ENCODE data around the gene RAPGEFL1. TPM values are rescaled to one million over a fixed set of nuclear protein-coding genes. Genes with fewer than 3 reads are reported as not detected.
A peak's percentile ranks its signal among the peaks of the same experiment; 100 is the strongest.

RAPGEFL1 gene
- total and polyA plus RNA-seq, 2 experiments from 2014 or later = 10.6 to 12.2 TPM

- Histone ChIP-seq H3K9me3 (ENCODE audit: low read depth) (no peaks in the 10 kb centered on the region), H3K4me1 (ENCODE audit: low read depth) (no peaks in the 10 kb centered on the region), H3K27ac (no peak overlapping the region), H3K4me3 (no peak overlapping the region), H3K27me3 (no peaks in the 10 kb centered on the region), H3K36me3 (peaks cover 34% of the 10 kb centered on the region)
- DNase-seq (ENCODE audit: low read depth in 1 of 2, low spot score in 1 of 2) = no peak
- TF ChIP-seq, protein P1, sequence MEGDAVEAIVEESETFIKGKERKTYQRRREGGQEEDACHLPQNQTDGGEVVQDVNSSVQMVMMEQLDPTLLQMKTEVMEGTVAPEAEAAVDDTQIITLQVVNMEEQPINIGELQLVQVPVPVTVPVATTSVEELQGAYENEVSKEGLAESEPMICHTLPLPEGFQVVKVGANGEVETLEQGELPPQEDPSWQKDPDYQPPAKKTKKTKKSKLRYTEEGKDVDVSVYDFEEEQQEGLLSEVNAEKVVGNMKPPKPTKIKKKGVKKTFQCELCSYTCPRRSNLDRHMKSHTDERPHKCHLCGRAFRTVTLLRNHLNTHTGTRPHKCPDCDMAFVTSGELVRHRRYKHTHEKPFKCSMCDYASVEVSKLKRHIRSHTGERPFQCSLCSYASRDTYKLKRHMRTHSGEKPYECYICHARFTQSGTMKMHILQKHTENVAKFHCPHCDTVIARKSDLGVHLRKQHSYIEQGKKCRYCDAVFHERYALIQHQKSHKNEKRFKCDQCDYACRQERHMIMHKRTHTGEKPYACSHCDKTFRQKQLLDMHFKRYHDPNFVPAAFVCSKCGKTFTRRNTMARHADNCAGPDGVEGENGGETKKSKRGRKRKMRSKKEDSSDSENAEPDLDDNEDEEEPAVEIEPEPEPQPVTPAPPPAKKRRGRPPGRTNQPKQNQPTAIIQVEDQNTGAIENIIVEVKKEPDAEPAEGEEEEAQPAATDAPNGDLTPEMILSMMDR (IDR thresholded peaks at IDR 0.05; ENCODE audit: low read depth, low read length) = no peak
These were observed 23.6 kb upstream of the RAPGEFL1 start for GRCh38 chr17:40153603-40154236.

DNA sequence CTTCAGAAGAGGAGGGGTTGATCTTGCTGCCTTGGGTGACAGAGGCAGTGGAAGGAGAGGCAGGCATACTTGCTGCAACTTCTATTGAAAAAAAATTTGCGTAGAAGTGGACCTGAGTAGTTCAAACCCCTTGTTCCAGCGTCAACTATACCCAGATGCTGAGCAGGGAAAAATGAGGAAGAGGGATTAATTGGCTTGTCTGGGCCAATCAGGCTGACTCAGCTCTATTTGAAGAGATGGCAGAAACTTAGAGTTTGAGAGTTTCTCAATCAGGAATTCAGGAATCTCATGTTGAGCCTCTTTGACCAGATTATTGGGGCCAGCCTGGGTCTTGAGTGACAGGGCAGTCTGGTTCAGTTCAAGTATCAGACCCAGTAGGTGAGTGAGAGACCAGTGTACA is 19.3 kb upstream of the RAPGEFL1 start:
- TF ChIP-seq, protein P1 (IDR thresholded peaks at IDR 0.05; ENCODE audit: low read depth, low read length) = no peak
- H3K27ac ChIP-seq = no peak overlapping the region
- H3K27me3 ChIP-seq = no peaks in the 10 kb centered on the region
- no peaks in the 10 kb centered on the region for H3K9me3 ChIP-seq (ENCODE audit: low read depth)
- H3K4me3 ChIP-seq = no peak overlapping the region
- peaks cover 28% of the 10 kb centered on the region for H3K36me3 ChIP-seq
- no peaks in the 10 kb centered on the region for H3K4me1 ChIP-seq (ENCODE audit: low read depth)
- peak in 1 of 2 donors; percentile 12 for DNase-seq (ENCODE audit: low read depth in 1 of 2, low spot score in 1 of 2)

DNA sequence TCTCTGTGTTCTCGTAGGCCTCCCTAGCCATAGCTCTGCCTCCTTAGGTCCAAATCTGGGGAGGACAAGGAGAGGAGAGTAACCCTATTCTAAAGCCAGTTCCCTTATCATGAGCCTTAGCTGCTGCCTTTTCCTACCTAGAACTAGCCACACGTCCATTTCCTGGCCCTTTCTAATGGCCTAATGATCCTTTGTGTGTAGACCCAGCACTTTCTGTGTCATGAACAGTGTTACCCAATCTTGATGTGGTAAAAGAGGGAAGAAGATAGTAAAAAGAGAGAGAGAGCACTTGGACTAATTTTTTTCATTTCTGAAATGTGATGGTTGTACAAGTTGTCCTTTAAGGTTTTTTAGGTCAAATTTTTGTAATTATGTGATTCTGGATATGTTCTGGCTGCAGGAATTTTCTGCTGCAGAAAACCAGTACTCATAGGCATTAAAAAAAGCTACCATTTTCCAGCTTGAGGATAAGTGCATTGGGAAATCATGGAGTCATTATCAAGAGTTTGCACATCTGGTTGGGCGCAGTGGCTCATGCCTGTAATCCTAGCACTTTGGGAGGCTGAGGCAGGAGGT is 18.7 kb upstream of the RAPGEFL1 start:
- Histone ChIP-seq H3K27ac (no peak overlapping the region), H3K4me1 (ENCODE audit: low read depth) (no peaks in the 10 kb centered on the region), H3K36me3 (peaks cover 28% of the 10 kb centered on the region)

DNA sequence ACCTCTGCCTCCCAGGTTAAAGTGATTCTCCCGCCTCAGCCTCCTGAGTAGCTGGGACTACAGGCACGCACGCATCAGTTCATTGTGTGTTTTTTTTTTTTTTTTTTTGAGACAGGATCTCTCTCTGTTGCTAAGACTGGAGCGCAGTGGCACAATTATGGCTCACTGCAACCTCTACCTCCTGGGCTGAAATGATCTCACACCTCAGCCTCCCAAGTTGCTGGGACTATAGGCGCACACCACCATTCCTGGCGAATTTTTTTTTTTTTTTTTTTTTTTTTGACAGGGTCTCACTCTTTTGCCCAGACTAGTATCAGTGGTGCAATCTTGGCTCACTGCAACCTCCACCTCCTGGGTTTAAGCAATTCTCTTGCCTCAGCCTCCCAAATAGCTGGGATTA is 17.8 kb upstream of the RAPGEFL1 start:
- no peak overlapping the region for H3K4me3 ChIP-seq
- no peaks in the 10 kb centered on the region for H3K27me3 ChIP-seq
- H3K36me3 ChIP-seq = peaks cover 34% of the 10 kb centered on the region
- H3K9me3 ChIP-seq (ENCODE audit: low read depth) = no peaks in the 10 kb centered on the region
- TF ChIP-seq, protein P1 (IDR thresholded peaks at IDR 0.05; ENCODE audit: low read depth, low read length) = no peak
- DNase-seq (ENCODE audit: low read depth in 1 of 2, low spot score in 1 of 2) = no peak
- H3K4me1 ChIP-seq (ENCODE audit: low read depth) = no peaks in the 10 kb centered on the region
- H3K27ac ChIP-seq = no peak overlapping the region

More for the DNA sequence above, 18.7 kb upstream of the RAPGEFL1 start:
- no peak overlapping the region for H3K4me3 ChIP-seq
- peak in 1 of 2 donors; percentile 33 for DNase-seq (ENCODE audit: low read depth in 1 of 2, low spot score in 1 of 2)
- H3K27me3 ChIP-seq = no peaks in the 10 kb centered on the region
- TF ChIP-seq, protein P1 (IDR thresholded peaks at IDR 0.05; ENCODE audit: low read depth, low read length) = no peak
- no peaks in the 10 kb centered on the region for H3K9me3 ChIP-seq (ENCODE audit: low read depth)

- TF ChIP-seq, protein P1 (IDR thresholded peaks at IDR 0.05; ENCODE audit: low read depth, low read length) = no peak
- Histone ChIP-seq H3K9me3 (ENCODE audit: low read depth) (no peaks in the 10 kb centered on the region), H3K36me3 (peaks cover 62% of the 10 kb centered on the region), H3K27ac (peak overlapping the region; percentile 84), H3K4me1 (ENCODE audit: low read depth) (no peaks in the 10 kb centered on the region), H3K4me3 (no peak overlapping the region), H3K27me3 (no peaks in the 10 kb centered on the region)
- DNase-seq (ENCODE audit: low read depth in 1 of 2, low spot score in 1 of 2) = no peak
These were observed 9.5 kb upstream of the RAPGEFL1 start for GRCh38 chr17:40167685-40168261.

Data from cardiac muscle cell (in vitro differentiated cells and primary cell).